ENCODE results near the gene TFPT. TPM values are rescaled to one million over a fixed set of nuclear protein-coding genes. Genes with fewer than 3 reads are reported as not detected.

TFPT gene, protein sequence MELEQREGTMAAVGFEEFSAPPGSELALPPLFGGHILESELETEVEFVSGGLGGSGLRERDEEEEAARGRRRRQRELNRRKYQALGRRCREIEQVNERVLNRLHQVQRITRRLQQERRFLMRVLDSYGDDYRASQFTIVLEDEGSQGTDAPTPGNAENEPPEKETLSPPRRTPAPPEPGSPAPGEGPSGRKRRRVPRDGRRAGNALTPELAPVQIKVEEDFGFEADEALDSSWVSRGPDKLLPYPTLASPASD
- total RNA-seq (2012; rRNA removed) (7.9 and 11.9 TPM in 2 replicates), polyA plus RNA-seq (2012; rRNA removed) (17.1 and 20.9 TPM in 2 replicates), Bru-seq, nascent RNA (percentile 61 among the genes with signal in this experiment), BruChase-seq, experiment 1, labeled RNA remaining after a 6-hour chase (percentile 59 among the genes with signal in this experiment), BruChase-seq, experiment 2, labeled RNA remaining after a 2-hour chase (percentile 52 among the genes with signal in this experiment)
- polyA plus RNA-seq (2012; cell fraction: cytosol; rRNA removed) = 24.7 and 35.1 TPM in 2 replicates
- 10.1 and 11.1 TPM in 2 replicates for polyA plus RNA-seq (2012; cell fraction: nucleus; rRNA removed; ENCODE audit: low replicate concordance)
- long read RNA-seq, transcript TFPT-203 (6 exons, 1,205 nt) = major isoform, 9 of 15 reads
- long read RNA-seq, partial matches to known transcripts = 5 of 15 reads
- long read RNA-seq, other reads (novel, unspliced or antisense) = 1 of 15 reads

DNA sequence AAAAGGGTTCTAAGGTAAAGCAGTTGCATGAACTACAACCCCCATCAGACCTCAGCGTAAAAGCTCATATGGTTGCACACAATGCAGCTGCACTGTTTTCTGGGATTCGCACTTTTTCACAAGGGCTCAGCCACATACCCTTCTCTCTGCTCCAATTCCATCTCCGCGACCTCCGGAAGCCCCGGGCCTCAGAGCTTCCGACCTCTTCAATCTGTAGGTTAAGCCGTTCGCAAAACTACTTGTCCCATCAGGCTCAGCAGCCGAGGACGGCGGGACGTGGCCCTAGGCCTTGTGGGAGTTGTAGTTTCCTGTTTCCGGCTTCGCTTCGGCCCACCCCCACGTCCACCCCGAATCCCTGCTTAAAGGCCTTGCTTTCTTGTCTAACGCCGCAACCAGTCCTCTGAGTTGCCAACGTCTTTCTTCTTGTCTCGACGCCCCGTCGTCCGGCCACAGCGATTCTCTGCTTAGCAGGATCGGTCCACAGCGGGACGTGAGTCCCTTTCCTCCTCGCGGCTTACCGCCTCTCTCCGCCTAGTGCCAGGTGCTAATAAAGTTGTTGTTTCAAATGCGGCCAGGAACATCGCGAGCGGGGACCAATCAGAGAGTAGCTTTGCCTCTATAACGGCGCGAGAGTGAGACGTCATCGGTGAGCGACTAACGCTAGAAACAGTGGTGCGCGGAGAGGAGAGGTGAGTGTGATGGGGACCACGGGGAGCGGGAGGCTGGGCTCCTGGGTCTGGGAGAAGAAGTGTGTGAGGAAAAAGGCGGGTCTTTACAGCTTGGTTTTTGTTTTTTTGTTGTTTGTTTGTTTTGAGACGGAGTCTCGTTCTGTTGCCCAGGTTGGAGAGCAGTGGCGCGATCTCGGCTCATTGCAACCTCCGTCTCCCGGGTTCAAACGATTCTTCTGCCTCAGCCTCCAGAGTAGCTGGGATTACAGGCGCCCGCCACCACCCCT, at the start of gene TFPT, which contains the start of gene PRPF31:
Gene TFPT (minus strand): TSS at position 549 of the 955 bp plus-strand sequence. CDS start 388 bp downstream, at position 161.
Gene PRPF31 (plus strand): TSS at position 646 of the 955 bp plus-strand sequence. CDS start 2,525 bp downstream, outside the sequence.
- Histone ChIP-seq H3K18ac (ENCODE audit: low read depth, low read length) (peak within 1 kb of the TSS; percentile 76), H4K8ac (ENCODE audit: low read depth in 2 of 2, low read length in 2 of 2) (peak within 1 kb of the TSS; percentile 69 to 98), H3K27me3 (ENCODE audit: control insufficient read depth, insufficient read depth, low read length) (no peaks in the 10 kb centered on the region), H3K4ac (ENCODE audit: low read depth, low read length) (peak within 1 kb of the TSS; percentile 91), H3K4me1 (ENCODE audit: control insufficient read depth, insufficient read depth, low read length) (peaks cover 6% of the 10 kb centered on the region), H3K4me2 (ENCODE audit: low read depth, low read length) (peak within 1 kb of the TSS; percentile 98), H2AK5ac (ENCODE audit: low read depth, low read length) (peak within 1 kb of the TSS; percentile 95), H3K9me3 (ENCODE audit: control insufficient read depth, insufficient read depth, low read length) (no peaks in the 10 kb centered on the region), H2BK120ac (ENCODE audit: low read depth, low read length) (peak within 1 kb of the TSS; percentile 83), H3K23ac (ENCODE audit: low read depth, low read length) (peak within 1 kb of the TSS; percentile 91), H3K9ac (ENCODE audit: low read depth, low read length) (peak within 1 kb of the TSS; percentile 94), H3K9me1 (ENCODE audit: insufficient read depth, low read length) (no peaks in the 10 kb centered on the region), H2AFZ (replicated peaks; ENCODE audit: low read length, poor library complexity) (peak within 1 kb of the TSS; percentile 99), H3K79me1 (ENCODE audit: low read depth in 1 of 2, low read length in 2 of 2) (peaks cover 28 to 58% of the 10 kb centered on the region in 2 experiments), H4K20me1 (ENCODE audit: insufficient read depth, low read length) (no peaks in the 10 kb centered on the region), H3K36me3 (ENCODE audit: control insufficient read depth, insufficient read depth, low read length) (peaks cover 22% of the 10 kb centered on the region), H2AK9ac (replicated peaks; ENCODE audit: low read depth, low read length, poor library complexity) (peak within 1 kb of the TSS; percentile 97), H2BK20ac (ENCODE audit: low read depth, low read length) (peak within 1 kb of the TSS; percentile 47; the same call in 1 of the 2 replicates), H2BK5ac (ENCODE audit: low read depth, low read length, poor library complexity, severe bottlenecking) (peak within 1 kb of the TSS; percentile 95), H2BK15ac (ENCODE audit: low read depth, low read length) (peak within 1 kb of the TSS; percentile 58; the same call in 1 of the 3 replicates), H3K14ac (replicated peaks; ENCODE audit: low read depth, low read length) (peak within 1 kb of the TSS; percentile 97), H3K27ac (ENCODE audit: insufficient read depth, low read length) (peak within 1 kb of the TSS; percentile 94), H4K91ac (ENCODE audit: insufficient read depth, low read depth, low read length) (peak within 1 kb of the TSS; percentile 93), H4K5ac (ENCODE audit: low read depth, low read length) (peak within 1 kb of the TSS; percentile 83), H3K4me3 (ENCODE audit: insufficient read depth, low read depth, low read length) (peak within 1 kb of the TSS; percentile 61), H3K56ac (ENCODE audit: extremely low read depth, insufficient read depth, low read length) (peak within 1 kb of the TSS; percentile 94)
- BruUV-seq (replicated peaks) = no TSS peak
- 0% methylated on average over 23 of the region's 60 CpGs; no CpG with 5 or more reads in 1 of the 2 experiments for WGBS, 2 experiments (ENCODE audit: extremely low coverage in 2 of 2, insufficient read length in 1 of 2)
- intact Hi-C loops (cut with micrococcal nuclease) = loop anchor here (1.0 to 2.0 kb wide), 2 partner anchors 21 to 116 kb away; partner anchors contain the start of gene CNOT3
- ATAC-seq (ENCODE audit: low read depth) = peak; percentile 97
- POLR2A ChIA-PET (ENCODE audit: unreplicated experiment) = interaction anchor here (1.1 kb wide), 1 partner anchor 22 kb away, joined by 3 read pairs; the partner anchor contains the start of gene CNOT3
- peak; percentile 98 for DNase-seq
- CTCF ChIA-PET = interaction anchor here (0.6 kb wide), 1 partner anchor 366 kb away, joined by 5 read pairs; no protein-coding TSS in a partner anchor
- in situ Hi-C loops (cut with MboI; ENCODE audit: low sequenced_read_pairs) = loop anchor here (25.0 kb wide), 1 partner anchor 347 kb away; the partner anchor contains the start of genes CDC42EP5 and LENG9
- dilution Hi-C loops (cut with HindIII; ENCODE audit: low sequenced_read_pairs, unreplicated experiment) = no loop called here
- TF ChIP-seq MXI1 (IDR thresholded peaks at IDR 0.05; ENCODE audit: borderline replicate concordance, low read depth, low read length) = peak; percentile 95
- no peak for TF ChIP-seq MAFK (IDR thresholded peaks at IDR 0.05; ENCODE audit: low read depth, low read length)
- no peak for TF ChIP-seq NFE2L2 (IDR thresholded peaks at IDR 0.05; ENCODE audit: low read depth, low read length)
- TF ChIP-seq BHLHE40 (IDR thresholded peaks at IDR 0.05; ENCODE audit: low read depth, low read length) = no peak; the same call in 1 of the 2 replicates
- TF ChIP-seq, protein P1, sequence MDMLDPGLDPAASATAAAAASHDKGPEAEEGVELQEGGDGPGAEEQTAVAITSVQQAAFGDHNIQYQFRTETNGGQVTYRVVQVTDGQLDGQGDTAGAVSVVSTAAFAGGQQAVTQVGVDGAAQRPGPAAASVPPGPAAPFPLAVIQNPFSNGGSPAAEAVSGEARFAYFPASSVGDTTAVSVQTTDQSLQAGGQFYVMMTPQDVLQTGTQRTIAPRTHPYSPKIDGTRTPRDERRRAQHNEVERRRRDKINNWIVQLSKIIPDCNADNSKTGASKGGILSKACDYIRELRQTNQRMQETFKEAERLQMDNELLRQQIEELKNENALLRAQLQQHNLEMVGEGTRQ (IDR thresholded peaks at IDR 0.05; ENCODE audit: low read depth, low read length) = no peak
- peak; percentile 68; the same call in 1 of the 2 replicates for TF ChIP-seq POLR2A (IDR thresholded peaks at IDR 0.05; ENCODE audit: low read depth, low read length)
- no peak for TF ChIP-seq SMC3 (IDR thresholded peaks at IDR 0.05; ENCODE audit: low read depth, low read length)
- TF ChIP-seq, protein P2, sequence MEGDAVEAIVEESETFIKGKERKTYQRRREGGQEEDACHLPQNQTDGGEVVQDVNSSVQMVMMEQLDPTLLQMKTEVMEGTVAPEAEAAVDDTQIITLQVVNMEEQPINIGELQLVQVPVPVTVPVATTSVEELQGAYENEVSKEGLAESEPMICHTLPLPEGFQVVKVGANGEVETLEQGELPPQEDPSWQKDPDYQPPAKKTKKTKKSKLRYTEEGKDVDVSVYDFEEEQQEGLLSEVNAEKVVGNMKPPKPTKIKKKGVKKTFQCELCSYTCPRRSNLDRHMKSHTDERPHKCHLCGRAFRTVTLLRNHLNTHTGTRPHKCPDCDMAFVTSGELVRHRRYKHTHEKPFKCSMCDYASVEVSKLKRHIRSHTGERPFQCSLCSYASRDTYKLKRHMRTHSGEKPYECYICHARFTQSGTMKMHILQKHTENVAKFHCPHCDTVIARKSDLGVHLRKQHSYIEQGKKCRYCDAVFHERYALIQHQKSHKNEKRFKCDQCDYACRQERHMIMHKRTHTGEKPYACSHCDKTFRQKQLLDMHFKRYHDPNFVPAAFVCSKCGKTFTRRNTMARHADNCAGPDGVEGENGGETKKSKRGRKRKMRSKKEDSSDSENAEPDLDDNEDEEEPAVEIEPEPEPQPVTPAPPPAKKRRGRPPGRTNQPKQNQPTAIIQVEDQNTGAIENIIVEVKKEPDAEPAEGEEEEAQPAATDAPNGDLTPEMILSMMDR (conservative IDR thresholded peaks at IDR 0.05; ENCODE audit: low read depth, low read length) = no peak
- no peak for TF ChIP-seq RFX5 (IDR thresholded peaks at IDR 0.05; ENCODE audit: low read depth, low read length)

All from IMR-90 (cell line).